ENCODE data around the gene RBBP5.

DNA sequence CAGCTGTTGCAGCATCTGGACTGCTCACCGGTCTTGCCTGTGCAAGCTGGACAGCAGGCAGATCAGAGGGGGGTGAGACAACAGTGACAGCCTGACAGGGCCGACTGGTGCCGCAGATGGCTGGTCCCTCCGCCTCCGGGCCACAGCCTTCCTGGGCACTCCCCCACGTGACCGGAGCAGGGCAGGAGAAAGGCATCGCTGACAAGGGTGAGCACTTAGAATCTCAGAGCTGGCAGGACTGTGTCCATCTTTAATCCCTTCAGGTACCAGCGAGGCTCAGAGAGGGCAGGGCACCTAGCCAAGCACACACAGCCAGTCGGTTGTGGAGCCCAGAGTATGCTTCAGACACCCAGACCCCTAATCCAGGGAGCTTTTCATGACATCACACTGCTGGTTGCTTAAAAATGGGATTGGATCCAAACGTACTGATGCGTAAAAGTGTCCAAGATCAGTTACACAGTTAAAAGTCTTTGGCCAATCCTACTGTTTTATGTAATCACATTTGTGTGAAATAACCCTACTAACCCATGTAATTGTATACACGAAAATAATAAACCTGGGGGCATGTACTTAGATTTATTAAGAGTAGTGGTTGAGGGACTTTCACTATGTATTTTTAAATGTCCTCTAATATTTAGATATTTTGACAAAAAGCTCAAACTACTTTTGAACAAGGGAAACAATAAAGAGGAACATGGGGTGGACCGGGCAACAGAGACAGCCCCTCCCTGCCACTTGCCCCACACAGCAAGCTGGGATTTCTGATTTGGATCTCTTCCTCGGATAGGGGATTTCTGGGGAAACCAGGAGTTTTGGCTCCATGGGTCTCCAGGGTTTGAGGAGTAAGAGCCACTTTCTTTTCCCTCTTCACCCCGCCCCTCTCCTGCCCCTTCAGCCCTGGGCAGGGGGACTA is 79.5 kb downstream of the RBBP5 start:
- no peak for TF ChIP-seq EZH2 (IDR thresholded peaks at IDR 0.05; ENCODE audit: insufficient read depth, low read length)
- TF ChIP-seq, protein P1, sequence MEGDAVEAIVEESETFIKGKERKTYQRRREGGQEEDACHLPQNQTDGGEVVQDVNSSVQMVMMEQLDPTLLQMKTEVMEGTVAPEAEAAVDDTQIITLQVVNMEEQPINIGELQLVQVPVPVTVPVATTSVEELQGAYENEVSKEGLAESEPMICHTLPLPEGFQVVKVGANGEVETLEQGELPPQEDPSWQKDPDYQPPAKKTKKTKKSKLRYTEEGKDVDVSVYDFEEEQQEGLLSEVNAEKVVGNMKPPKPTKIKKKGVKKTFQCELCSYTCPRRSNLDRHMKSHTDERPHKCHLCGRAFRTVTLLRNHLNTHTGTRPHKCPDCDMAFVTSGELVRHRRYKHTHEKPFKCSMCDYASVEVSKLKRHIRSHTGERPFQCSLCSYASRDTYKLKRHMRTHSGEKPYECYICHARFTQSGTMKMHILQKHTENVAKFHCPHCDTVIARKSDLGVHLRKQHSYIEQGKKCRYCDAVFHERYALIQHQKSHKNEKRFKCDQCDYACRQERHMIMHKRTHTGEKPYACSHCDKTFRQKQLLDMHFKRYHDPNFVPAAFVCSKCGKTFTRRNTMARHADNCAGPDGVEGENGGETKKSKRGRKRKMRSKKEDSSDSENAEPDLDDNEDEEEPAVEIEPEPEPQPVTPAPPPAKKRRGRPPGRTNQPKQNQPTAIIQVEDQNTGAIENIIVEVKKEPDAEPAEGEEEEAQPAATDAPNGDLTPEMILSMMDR (IDR thresholded peaks at IDR 0.05; ENCODE audit: insufficient read depth, low read depth, low read length), result no peak

Measured in astrocyte (in vitro differentiated cells and primary cell).